H1 (cell line): ENCODE results near the gene AFF1. TPM values are rescaled to one million over a fixed set of nuclear protein-coding genes. Genes with fewer than 3 reads are reported as not detected.

Experiments used
- CTCF ChIA-PET: fragments of 300-600 bp; sonication (Branson Sonifier 250); formaldehyde crosslinking; loops from one replicate; lab custom pipeline; 2021; ENCODE audit not compliant: partially characterized antibody; lab: Charles Lee
- POLR2A ChIA-PET: fragments of 300-600 bp; sonication (Branson Sonifier 250); formaldehyde crosslinking; loops from one replicate; lab custom pipeline; 2021; ENCODE audit warnings: inconsistent platforms; ENCODE audit not compliant: partially characterized antibody; lab: Charles Lee
- DNase-seq, 2 experiments: peaks; one replicate each; pipeline versions ENCODE4 v3.0.0 to v3.0.0-alpha.2; 2010 to 2022; ENCODE audit warnings: low spot score in 2 of 2, low read depth in 1 of 2, mixed read lengths in 1 of 2
- FAIRE-seq: peaks from 2 replicates; lab custom pipeline; 2011; peaks lifted over from hg19 to GRCh38; lab: Jason Lieb, UNC
- H2AFZ ChIP-seq: 2 replicates; pipeline ENCODE4 v1.8.1; 2012; ENCODE audit warnings: low read length, inconsistent platforms
- H2AK5ac ChIP-seq: 2 replicates; pipeline ENCODE4 v1.6.1; 2013; ENCODE audit warnings: low read depth, low read length
- H2BK120ac ChIP-seq: replicated peaks from 2 replicates; pipeline ENCODE3; 2013; ENCODE audit warnings: low read depth, low read length, inconsistent platforms
- H2BK12ac ChIP-seq: 2 replicates; pipeline ENCODE4 v1.6.1; 2013; ENCODE audit warnings: low read depth, low read length
- H2BK15ac ChIP-seq: 2 replicates; pipeline ENCODE4 v1.6.1; 2013; ENCODE audit warnings: low read length
- H2BK20ac ChIP-seq: 2 replicates; pipeline ENCODE4 v1.6.1; 2013; ENCODE audit warnings: low read length
- H2BK5ac ChIP-seq: 2 replicates; pipeline ENCODE4 v1.6.1; 2013; ENCODE audit warnings: low read depth, low read length
- H3K14ac ChIP-seq: 2 replicates; pipeline ENCODE4 v1.6.1; 2013; ENCODE audit warnings: inconsistent platforms; ENCODE audit not compliant: insufficient read length
- H3K18ac ChIP-seq: 2 replicates; pipeline ENCODE4 v1.6.1; 2013; ENCODE audit warnings: low read length; ENCODE audit errors: extremely low read depth
- H3K23ac ChIP-seq: 2 replicates; pipeline ENCODE4 v1.6.1; 2013; ENCODE audit warnings: inconsistent platforms; ENCODE audit not compliant: insufficient read length
- H3K23me2 ChIP-seq: 2 replicates; pipeline ENCODE4 v1.6.1; 2013; ENCODE audit warnings: low read depth, low read length
- H3K27ac ChIP-seq: 2 replicates; pipeline ENCODE4 v1.6.1; 2011; ENCODE audit warnings: low read depth, low read length, inconsistent platforms
- H3K27me3 ChIP-seq, 4 experiments: replicated peaks in 1 of 4; 1 replicate in 1 of 4; 2 replicates in 3 of 4; pipeline versions ENCODE4 v1.6.1 to v1.8.1; 2011 to 2013; ENCODE audit warnings: low read length in 3 of 4, mild to moderate bottlenecking in 3 of 4, inconsistent platforms in 2 of 4, mixed read lengths in 2 of 4, moderate library complexity in 1 of 4; ENCODE audit not compliant: control insufficient read depth in 3 of 4, insufficient read depth in 3 of 4; ENCODE audit errors: extremely low read depth in 1 of 4
- H3K36me3 ChIP-seq, 4 experiments: 2 replicates each; pipeline versions ENCODE4 v1.6.1 to v1.8.1; 2011 to 2013; ENCODE audit warnings: mild to moderate bottlenecking in 4 of 4, low read length in 3 of 4, moderate library complexity in 2 of 4, control low read depth in 1 of 4, inconsistent platforms in 1 of 4; ENCODE audit not compliant: insufficient read depth in 4 of 4, control insufficient read depth in 2 of 4
- H3K4ac ChIP-seq: replicated peaks from 2 replicates; pipeline ENCODE3; 2013; ENCODE audit warnings: low read length, low read depth, mixed read lengths, inconsistent platforms; ENCODE audit not compliant: insufficient read length
- H3K4me1 ChIP-seq, 4 experiments: replicated peaks in 1 of 4; 1 replicate in 1 of 4; 2 replicates in 3 of 4; pipeline versions ENCODE4 v1.6.1 to v1.8.1; 2011 to 2013; ENCODE audit warnings: low read length in 3 of 4, inconsistent platforms in 2 of 4, mixed read lengths in 1 of 4; ENCODE audit not compliant: insufficient read depth in 4 of 4, control insufficient read depth in 3 of 4
- H3K4me2 ChIP-seq, 2 experiments: 2 replicates each; pipeline versions ENCODE4 v1.6.1 to v1.8.1; 2011 to 2013; ENCODE audit warnings: low read depth in 2 of 2, low read length in 2 of 2, control low read depth in 1 of 2, inconsistent platforms in 1 of 2, mild to moderate bottlenecking in 1 of 2; ENCODE audit not compliant: insufficient read depth in 1 of 2
- H3K4me3 ChIP-seq, 4 experiments: fragments of 200-600, 300-600 bp in 1 of 4; sonication (generic), shearing (Covaris generic), sonication (Bioruptor Twin) in 1 of 4; 2 replicates each; pipeline versions ENCODE4 v1.5.1 to v1.8.1; 2011 to 2016; ENCODE audit warnings: low read length in 4 of 4, low read depth in 3 of 4, control low read depth in 2 of 4, inconsistent platforms in 2 of 4, mild to moderate bottlenecking in 2 of 4, mixed read lengths in 1 of 4, moderate library complexity in 1 of 4; ENCODE audit not compliant: insufficient read depth in 2 of 4; ENCODE audit errors: extremely low read depth in 1 of 4
- H3K56ac ChIP-seq: replicated peaks from 2 replicates; pipeline ENCODE3; 2013; ENCODE audit warnings: low read depth, mild to moderate bottlenecking, mixed read lengths, low read length, inconsistent platforms; ENCODE audit not compliant: insufficient read length
- H3K79me1 ChIP-seq: 2 replicates; pipeline ENCODE4 v1.6.1; 2013; ENCODE audit warnings: low read depth, low read length, control low read depth
- H3K79me2 ChIP-seq, 2 experiments: 2 replicates each; pipeline versions ENCODE4 v1.6.1 to v1.8.1; 2012 to 2013; ENCODE audit warnings: low read length in 2 of 2, mild to moderate bottlenecking in 2 of 2, inconsistent platforms in 1 of 2; ENCODE audit not compliant: insufficient read depth in 2 of 2, control insufficient read depth in 1 of 2
- H3K9ac ChIP-seq, 4 experiments: replicated peaks in 1 of 4; 1 replicate in 1 of 4; 2 replicates in 3 of 4; pipeline versions ENCODE4 v1.6.1 to v1.8.1; 2011 to 2013; ENCODE audit warnings: low read depth in 3 of 4, low read length in 3 of 4, control low read depth in 2 of 4, mild to moderate bottlenecking in 2 of 4, moderate library complexity in 2 of 4, inconsistent platforms in 1 of 4; ENCODE audit errors: extremely low read depth in 1 of 4
- H3K9me3 ChIP-seq, 2 experiments: 2 replicates each; pipeline versions ENCODE4 v1.6.1 to v1.8.1; 2012 to 2013; ENCODE audit warnings: mild to moderate bottlenecking in 2 of 2, moderate library complexity in 2 of 2, control low read depth in 1 of 2, inconsistent platforms in 1 of 2, low read depth in 1 of 2, low read length in 1 of 2, mixed read lengths in 1 of 2; ENCODE audit not compliant: insufficient read depth in 2 of 2
- H4K20me1 ChIP-seq, 2 experiments: replicated peaks in 1 of 2; 2 replicates each; pipeline versions ENCODE3 to v1.8.1; 2011 to 2013; ENCODE audit warnings: inconsistent platforms in 2 of 2, low read length in 2 of 2, mild to moderate bottlenecking in 1 of 2; ENCODE audit not compliant: insufficient read depth in 2 of 2, control insufficient read depth in 1 of 2
- H4K5ac ChIP-seq: 2 replicates; pipeline ENCODE4 v1.6.1; 2013; ENCODE audit warnings: low read length, low read depth, mixed read lengths, inconsistent platforms; ENCODE audit not compliant: insufficient read length
- H4K8ac ChIP-seq: 2 replicates; pipeline ENCODE4 v1.8.0; 2013; ENCODE audit warnings: mild to moderate bottlenecking, moderate library complexity, low read length, inconsistent platforms; ENCODE audit not compliant: insufficient read depth; ENCODE audit errors: extremely low read depth
- H4K91ac ChIP-seq: replicated peaks from 2 replicates; pipeline ENCODE3; 2013; ENCODE audit warnings: low read length, mixed read lengths, inconsistent platforms; ENCODE audit not compliant: insufficient read length
- ASH2L ChIP-seq: fragments of 200-600, 300-600 bp; sonication (generic); IDR thresholded peaks from one replicate; pipeline ENCODE4 v1.7.1; 2017; ENCODE audit warnings: low read length
- CREB1 ChIP-seq: IDR thresholded peaks from 2 replicates; pipeline ENCODE4 v1.6.1; 2012; ENCODE audit warnings: inconsistent platforms
- CTBP2 ChIP-seq: IDR thresholded peaks from 2 replicates; pipeline ENCODE4 v1.7.0; 2011; ENCODE audit warnings: borderline replicate concordance, mild to moderate bottlenecking, moderate library complexity, mixed read lengths, low read length; ENCODE audit not compliant: insufficient read depth, insufficient read length
- FOSL1 ChIP-seq: IDR thresholded peaks from 2 replicates; pipeline ENCODE4 v1.6.1; 2011; ENCODE audit warnings: mild to moderate bottlenecking, low read depth, low read length, moderate library complexity; ENCODE audit not compliant: insufficient read depth
- JUND ChIP-seq: IDR thresholded peaks from 2 replicates; pipeline ENCODE4 v1.6.1; 2011; ENCODE audit warnings: mild to moderate bottlenecking, improper control_type of control experiment, low read length
- MAFK ChIP-seq: IDR thresholded peaks from 2 replicates; pipeline ENCODE4 v1.6.1; 2012; ENCODE audit warnings: low read depth, mild to moderate bottlenecking, improper control_type of control experiment, low read length
- POU5F1 ChIP-seq: IDR thresholded peaks from 2 replicates; pipeline ENCODE4 v1.6.1; 2011; ENCODE audit warnings: low read depth, mild to moderate bottlenecking, low read length, moderate library complexity
- RAD21 ChIP-seq, 2 experiments: IDR thresholded peaks in 1 of 2; conservative IDR thresholded peaks in 1 of 2; 2 replicates each; pipeline ENCODE4 v1.6.1; 2011; ENCODE audit warnings: low read depth in 2 of 2, low read length in 2 of 2, improper control_type of control experiment in 1 of 2, inconsistent platforms in 1 of 2, mild to moderate bottlenecking in 1 of 2, moderate library complexity in 1 of 2
- RNF2 ChIP-seq: fragments of 200-900, 300-1000 bp; sonication (generic); IDR thresholded peaks from 2 replicates; pipeline ENCODE4 v1.7.1; 2016; ENCODE audit warnings: borderline replicate concordance, low read depth, mild to moderate bottlenecking, antibody characterized with exemption, low read length; ENCODE audit not compliant: poor library complexity, severe bottlenecking; ENCODE audit errors: missing control alignments
- SUZ12 ChIP-seq: fragments of 200-600 bp; sonication (generic); IDR thresholded peaks from 2 replicates; pipeline ENCODE4 v1.6.1; 2012; ENCODE audit warnings: mild to moderate bottlenecking, inconsistent platforms, low read length, moderate library complexity, mixed read lengths
- TCF12 ChIP-seq: IDR thresholded peaks from 2 replicates; pipeline ENCODE4 v1.6.1; 2011; ENCODE audit warnings: low read depth, mild to moderate bottlenecking, low read length
- WGBS, 2 experiments: shearing (Covaris generic) in 1 of 2; methylation state at CpG; one replicate each; pipeline versions ENCODE4 v1.1.6 to v1.1.7; 2013 to 2015; ENCODE audit warnings: low lambda C conversion rate in 2 of 2, mixed read lengths in 2 of 2, inconsistent platforms in 1 of 2, low coverage in 1 of 2, missing lambda C conversion rate in 1 of 2; ENCODE audit not compliant: insufficient replicate concordance in 2 of 2, insufficient coverage in 1 of 2, insufficient read length in 1 of 2; ENCODE audit errors: extremely low coverage in 1 of 2, missing lambda C conversion rate in 1 of 2; 5-methylcytosine and 5-hydroxymethylcytosine counted together
- polyA plus RNA-seq, 7 experiments: library from polyadenylated mRNA; depleted of rRNA in 3 of 7; stranded (reverse) in 5 of 7; unstranded in 2 of 7; fragments of >200 nt in 5 of 7; fragments of 200-250 nt in 2 of 7; gene quantifications; 1 replicate in 5 of 7; 2 replicates in 1 of 7; 4 replicates in 1 of 7; pipeline versions ENCODE4 v1.2.1 to v1.2.3, GENCODE V29; 2011 to 2013; ENCODE audit warnings: missing spikeins in 2 of 7, mixed read lengths in 2 of 7
- total RNA-seq: library from RNA; stranded (reverse); fragmentation: NEBNext Ultra II Directional; extraction: Animal tissue kit (Norgen Biotek cat#: 25700); gene quantifications from 2 replicates; pipeline ENCODE4 v1.2.1, GENCODE V29; 2021
- TF ChIP-seq, protein P1 (sequence below): IDR thresholded peaks from 2 replicates; pipeline ENCODE4 v1.6.1; 2011; ENCODE audit warnings: low read depth, mild to moderate bottlenecking, low read length; ENCODE audit not compliant: insufficient read depth

Gene AFF1
- total and polyA plus RNA-seq, 2 of the 8 experiments (the other 6 are each of a cell fraction or from before 2014, with no cell fraction given), result 14.8 to 85.5 TPM

DNA sequence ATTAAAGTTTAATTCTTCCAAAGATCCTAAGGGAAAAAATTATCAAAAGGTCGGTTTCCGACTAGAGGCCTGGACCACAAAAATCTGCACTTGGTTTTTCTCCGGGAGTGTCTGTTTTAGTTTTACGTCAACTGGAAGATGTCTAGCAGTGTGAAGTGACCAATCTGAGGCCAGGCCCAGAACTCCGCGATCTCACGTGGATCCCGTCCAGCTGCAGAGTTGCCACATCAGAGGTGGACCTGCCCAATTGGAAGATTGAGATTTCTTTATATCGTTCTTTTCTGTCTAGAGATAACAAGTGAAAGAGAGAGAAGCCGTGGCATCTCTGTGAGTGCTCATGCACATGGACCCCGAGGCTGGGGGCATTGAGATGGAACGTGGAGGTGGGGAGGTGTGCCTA lies 115.8 kb downstream of the AFF1 start:
- FAIRE-seq (no peak), DNase-seq (no peak)
- H3K56ac ChIP-seq, result no peak overlapping the region
- H3K4me3 ChIP-seq, result no peak overlapping the region
- H4K91ac ChIP-seq, result no peak overlapping the region
- H4K5ac ChIP-seq, result no peak overlapping the region
- no peak overlapping the region for H4K8ac ChIP-seq
- no peaks in the 10 kb centered on the region for H3K27me3 ChIP-seq
- H3K36me3 ChIP-seq, result peaks cover 2 to 34% (median 7%) of the 10 kb centered on the region in 4 experiments; a peak in 5 of 8 replicates
- H3K27ac ChIP-seq, result no peak overlapping the region
- WGBS, 2 experiments, result 95% methylated on average over 12 of the region's 12 CpGs; no CpG with 5 or more reads in 1 of the 2 experiments
- H2BK12ac ChIP-seq, result no peak overlapping the region
- H3K23me2 ChIP-seq, result no peaks in the 10 kb centered on the region
- ChIA-PET POLR2A (interaction anchor here (1.4 kb wide), 1 partner anchor 8 kb away, joined by 4 read pairs; no protein-coding TSS in a partner anchor), CTCF (interaction anchor here (1.3 kb wide), 1 partner anchor 128 kb away, joined by 4 read pairs; no protein-coding TSS in a partner anchor)
- no peak for TF ChIP-seq RAD21 (IDR thresholded peaks at IDR 0.05 in 1 of 2, conservative IDR thresholded peaks at IDR 0.05 in 1 of 2; ENCODE audit: low read depth in 2 of 2, low read length in 2 of 2)
- no peak for TF ChIP-seq SUZ12
- TF ChIP-seq CREB1, result no peak
- TF ChIP-seq JUND, result no peak
- TF ChIP-seq FOSL1, result no peak
- no peak for TF ChIP-seq MAFK
- TF ChIP-seq, protein P1, sequence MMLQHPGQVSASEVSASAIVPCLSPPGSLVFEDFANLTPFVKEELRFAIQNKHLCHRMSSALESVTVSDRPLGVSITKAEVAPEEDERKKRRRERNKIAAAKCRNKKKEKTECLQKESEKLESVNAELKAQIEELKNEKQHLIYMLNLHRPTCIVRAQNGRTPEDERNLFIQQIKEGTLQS, result no peak
- no peak for TF ChIP-seq CTBP2
- TF ChIP-seq TCF12, result no peak
- TF ChIP-seq ASH2L, result no peak
- no peak for TF ChIP-seq RNF2
- TF ChIP-seq POU5F1, result no peak
- H3K9me3 ChIP-seq, result no peaks in the 10 kb centered on the region
- no peak overlapping the region for H3K4ac ChIP-seq
- H2BK15ac ChIP-seq, result no peak overlapping the region
- peaks cover 2 to 7% of the 10 kb centered on the region in 2 experiments for H4K20me1 ChIP-seq
- H3K4me1 ChIP-seq, result peaks cover 0 to 13% (median 10%) of the 10 kb centered on the region in 4 experiments; a peak in 5 of 7 replicates
- no peak overlapping the region for H2AFZ ChIP-seq
- H2BK120ac ChIP-seq, result no peak overlapping the region
- no peak overlapping the region for H3K14ac ChIP-seq
- H3K4me2 ChIP-seq, result no peak overlapping the region
- no peak overlapping the region for H2BK5ac ChIP-seq
- no peak overlapping the region for H3K9ac ChIP-seq
- no peak overlapping the region for H2BK20ac ChIP-seq
- H3K23ac ChIP-seq, result no peak overlapping the region
- peaks cover 0 to 76% of the 10 kb centered on the region in 2 experiments; a peak in 2 of 4 replicates for H3K79me2 ChIP-seq
- H3K18ac ChIP-seq, result no peak overlapping the region
- no peak overlapping the region for H2AK5ac ChIP-seq
- H3K79me1 ChIP-seq, result peaks cover 9% of the 10 kb centered on the region; the same call in 1 of the 2 replicates
